AG08396 (cell line): ENCODE measurements around the gene CRHR1.
"Not testable (repeated sequence)": the region's sequence is repeated elsewhere in the genome, so short reads cannot be mapped to it uniquely, and the experiment has no call there.

Experiments used
- DNase-seq: peaks from one replicate; pipeline ENCODE4 v3.0.0; 2012; ENCODE audit warnings: low spot score, mixed read lengths

CRHR1 gene

DNA sequence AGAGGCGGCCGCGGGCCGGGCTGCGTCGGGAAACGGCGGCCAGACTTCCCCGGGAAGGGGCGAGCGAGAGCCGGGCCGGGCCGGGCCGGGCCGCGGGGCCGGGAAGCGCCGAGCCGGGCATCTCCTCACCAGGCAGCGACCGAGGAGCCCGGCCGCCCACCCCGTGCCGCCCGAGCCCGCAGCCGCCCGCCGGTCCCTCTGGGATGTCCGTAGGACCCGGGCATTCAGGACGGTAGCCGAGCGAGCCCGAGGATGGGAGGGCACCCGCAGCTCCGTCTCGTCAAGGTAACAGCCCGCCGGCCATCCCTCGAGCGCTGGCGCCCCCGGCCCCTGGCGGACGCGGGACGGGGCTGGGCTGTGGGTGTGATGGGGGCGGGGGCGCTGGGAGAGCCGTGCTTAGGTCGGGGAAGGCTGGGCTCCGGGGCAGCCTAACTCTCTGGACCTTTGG lies at the start of gene CRHR1:
Gene CRHR1 (plus strand): TSS at position 28 of the 448 bp plus-strand sequence. CDS start 225 bp downstream, at position 253.
- no peak for DNase-seq

DNA sequence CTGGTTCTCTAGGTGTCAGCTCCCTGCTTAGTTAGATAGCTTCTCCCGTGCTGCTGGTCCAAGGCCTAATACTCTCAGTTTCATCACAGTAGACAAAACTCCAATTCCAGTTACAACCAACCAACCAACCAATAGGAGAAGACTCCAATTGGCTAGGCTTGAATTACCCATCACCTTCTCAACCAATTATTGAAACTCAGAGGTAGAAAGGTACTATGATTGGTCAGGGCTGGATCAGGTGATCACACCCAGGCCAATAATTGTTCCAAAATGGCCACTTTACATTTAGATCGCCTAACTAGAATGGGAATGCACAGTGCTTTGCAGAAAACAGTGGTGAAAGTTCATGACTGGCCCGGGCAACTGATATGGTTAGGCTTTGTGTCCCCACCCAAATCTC lies 49.5 kb upstream of the CRHR1 start:
- DNase-seq = no peak

GRCh38 chr17:45735488-45735887 lies 48.6 kb upstream of the CRHR1 start:
- no peak for DNase-seq

- DNase-seq = no peak
These were observed 44.3 kb upstream of the CRHR1 start for GRCh38 chr17:45739786-45740185.

GRCh38 chr17:45740553-45741330 lies 43.4 kb upstream of the CRHR1 start:
- DNase-seq = peak; percentile 72

- DNase-seq = no peak
These were observed 41.9 kb upstream of the CRHR1 start for GRCh38 chr17:45742251-45742650.

DNA sequence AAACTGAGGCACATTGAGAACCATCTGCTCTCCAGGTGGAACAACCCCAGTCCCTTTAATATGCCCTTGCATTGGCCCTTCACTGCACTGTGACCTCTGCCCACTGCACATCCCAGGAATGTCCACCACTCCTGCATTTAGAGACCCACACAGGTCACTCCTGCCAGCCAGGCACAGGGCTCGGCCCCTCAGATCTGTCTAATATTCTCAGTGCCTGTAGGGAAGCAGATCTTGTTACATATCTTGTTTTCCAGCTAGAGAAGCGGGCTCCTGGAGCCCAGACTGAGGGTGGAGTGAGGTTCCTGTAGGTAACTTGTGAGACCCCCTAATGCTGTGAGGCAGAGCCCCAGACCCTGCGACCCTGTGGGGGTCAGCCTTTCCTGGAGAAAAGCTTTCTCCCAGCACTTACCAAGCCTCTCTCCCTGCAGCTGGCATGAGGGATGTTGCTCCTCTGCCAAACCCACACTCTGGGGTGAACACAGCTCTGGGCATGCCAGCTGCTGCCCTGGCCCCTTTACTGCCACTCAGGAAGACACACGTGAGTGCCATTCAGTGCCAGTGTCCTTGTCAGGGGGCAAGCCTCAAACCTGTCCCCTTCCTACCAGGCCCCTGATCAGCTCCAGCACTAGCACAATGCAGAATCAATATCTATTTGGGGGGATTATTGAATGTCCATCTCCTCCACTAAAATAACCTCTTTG lies 40.3 kb upstream of the CRHR1 start:
- DNase-seq = no peak

DNA sequence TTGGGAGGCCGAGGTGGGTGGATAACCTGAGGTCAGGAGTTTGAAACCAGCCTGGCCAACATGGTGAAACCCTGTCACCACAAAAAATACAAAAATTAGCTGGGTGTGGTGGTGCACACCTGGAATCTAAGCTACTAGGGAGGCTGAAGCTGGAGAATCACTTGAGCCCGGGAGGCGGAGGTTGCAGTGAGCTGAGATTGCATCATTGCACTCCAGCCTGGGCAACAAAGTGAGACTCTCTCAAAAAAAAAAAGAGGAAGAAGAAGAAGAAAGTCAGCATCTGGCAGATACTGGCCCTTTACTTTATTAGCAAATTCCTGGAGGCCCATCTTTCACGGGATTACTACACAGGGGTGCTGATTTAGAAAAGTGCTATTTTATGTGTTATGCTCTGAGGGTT lies 39.3 kb upstream of the CRHR1 start:
- DNase-seq = not testable (repeated sequence)

DNA sequence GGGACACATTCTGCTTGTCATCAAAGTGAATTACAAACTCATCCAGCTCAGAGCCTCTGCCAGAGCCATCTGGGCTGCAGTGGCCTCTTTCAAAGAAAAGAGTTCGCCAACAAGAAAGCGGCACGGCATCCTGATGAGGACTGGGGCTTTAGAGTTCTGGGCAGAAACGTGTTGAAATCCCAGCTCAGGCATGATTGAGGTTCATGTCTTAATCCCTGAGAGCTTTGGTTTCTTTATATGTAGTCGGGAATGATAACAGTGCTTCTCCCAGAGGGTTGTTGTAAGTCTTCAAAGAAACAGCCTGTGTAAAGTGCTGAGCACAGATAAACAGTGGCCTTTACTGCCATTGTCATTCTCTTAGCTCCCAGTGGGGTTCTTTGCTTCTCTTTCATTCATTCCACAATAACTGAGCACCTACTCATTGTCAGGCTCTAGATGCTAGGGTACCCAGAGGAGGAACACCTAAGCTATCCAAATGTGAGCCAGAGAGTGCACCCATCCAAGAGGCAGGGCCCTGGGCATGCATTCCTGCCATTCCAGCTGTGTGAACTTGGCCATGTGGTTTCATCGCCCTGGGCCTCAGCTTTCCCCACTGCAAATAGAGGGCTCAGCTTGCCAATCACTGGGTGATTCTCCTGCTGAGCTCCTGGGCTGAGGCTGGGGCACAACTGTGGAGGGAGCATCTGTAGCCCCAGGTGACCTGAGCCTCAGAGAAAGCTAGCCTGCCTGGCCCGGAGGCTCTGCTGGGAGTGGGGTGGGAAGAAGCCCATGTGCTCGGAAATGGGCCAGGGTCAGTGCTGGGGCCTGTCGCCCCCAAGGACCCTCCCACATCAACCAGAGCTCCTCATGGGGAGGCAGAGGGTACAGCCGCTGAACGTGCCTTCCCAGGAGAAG lies 38.3 kb upstream of the CRHR1 start:
- DNase-seq = no peak

GRCh38 chr17:45747911-45748310 lies 36.2 kb upstream of the CRHR1 start:
- DNase-seq = no peak

DNA sequence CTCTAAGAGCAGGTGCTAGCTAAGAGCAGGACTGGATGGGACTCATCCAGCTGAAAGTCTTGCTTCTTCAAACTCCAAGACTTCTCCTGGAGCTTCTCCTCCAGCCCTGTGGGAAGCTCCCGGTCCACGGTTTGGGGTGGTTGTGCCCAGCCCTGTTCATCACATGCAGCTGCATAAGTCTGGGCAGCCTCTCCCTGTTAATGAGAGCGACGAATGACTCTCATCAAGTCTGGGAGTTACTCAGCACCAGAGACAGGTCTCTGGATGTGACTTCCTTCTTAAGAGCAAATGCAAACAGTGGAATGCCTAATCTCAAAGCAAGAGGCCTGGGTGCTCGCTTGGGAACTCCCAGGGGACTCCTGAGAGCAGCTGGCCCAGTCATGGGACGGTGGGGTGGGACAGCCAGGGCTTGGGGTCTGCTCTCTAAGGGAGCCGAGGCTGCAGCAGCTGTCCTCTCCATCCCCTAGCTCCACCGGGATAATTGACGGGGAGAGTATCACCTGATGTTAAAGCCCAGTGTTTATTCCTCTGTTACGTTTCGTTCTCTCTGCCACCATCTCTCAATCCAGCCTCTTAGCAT lies 35.3 kb upstream of the CRHR1 start:
- DNase-seq = no peak

DNA sequence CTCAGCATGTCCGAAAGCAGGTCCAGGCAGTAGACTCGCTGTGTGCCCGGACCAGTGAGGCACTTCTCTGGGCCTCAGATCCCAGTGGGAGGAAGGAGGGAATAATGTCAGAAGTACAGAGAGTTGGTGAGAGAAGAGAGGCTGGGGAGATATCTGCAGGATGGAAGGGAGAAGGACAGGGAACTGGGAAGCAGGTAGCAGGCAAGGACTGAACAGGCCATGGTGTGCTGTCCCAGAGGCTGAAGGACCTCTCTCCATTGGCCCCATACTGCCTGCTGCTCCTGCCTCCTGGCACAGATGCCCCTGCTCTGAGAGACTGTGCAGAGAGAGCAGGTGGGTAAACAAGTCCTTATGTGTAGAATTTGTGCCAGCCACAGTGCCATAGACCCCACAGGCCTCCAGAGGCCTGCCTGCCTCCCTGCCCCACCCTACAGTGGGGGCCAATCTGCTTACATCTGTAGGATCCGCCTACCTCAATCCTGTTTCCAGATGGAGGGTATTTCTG lies 34.2 kb upstream of the CRHR1 start:
- no peak for DNase-seq

DNA sequence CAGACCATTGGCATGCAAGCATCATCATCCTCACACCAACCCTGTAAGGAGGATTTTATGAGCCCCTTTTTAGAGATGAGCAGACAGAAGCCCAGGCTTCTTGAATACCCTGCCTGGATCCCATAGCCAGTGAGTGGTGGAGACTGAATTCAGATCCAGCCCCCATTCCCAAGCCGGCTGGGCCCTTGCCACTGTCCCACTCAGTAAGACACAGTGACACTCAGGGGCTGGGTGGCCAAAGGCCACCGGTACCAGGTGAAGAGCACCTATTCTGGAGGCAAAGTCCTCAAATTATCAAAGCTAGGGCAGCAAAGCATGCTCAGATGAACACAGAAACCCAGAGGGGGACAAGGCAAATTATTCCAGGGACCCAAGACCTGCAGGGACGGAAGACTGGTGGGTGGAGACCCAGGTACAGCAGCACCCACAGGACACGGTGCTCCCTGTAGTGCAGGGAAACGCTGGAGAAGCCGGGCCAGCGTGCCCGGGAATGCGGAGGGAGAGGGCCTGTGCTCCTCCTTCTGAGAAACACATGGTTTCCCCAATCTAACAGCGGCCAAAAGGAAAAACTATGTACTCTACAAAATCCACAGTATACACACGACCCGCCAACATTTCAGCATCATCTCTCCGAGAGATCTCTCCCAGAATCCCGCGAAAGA lies 33.2 kb upstream of the CRHR1 start:
- no peak for DNase-seq

DNA sequence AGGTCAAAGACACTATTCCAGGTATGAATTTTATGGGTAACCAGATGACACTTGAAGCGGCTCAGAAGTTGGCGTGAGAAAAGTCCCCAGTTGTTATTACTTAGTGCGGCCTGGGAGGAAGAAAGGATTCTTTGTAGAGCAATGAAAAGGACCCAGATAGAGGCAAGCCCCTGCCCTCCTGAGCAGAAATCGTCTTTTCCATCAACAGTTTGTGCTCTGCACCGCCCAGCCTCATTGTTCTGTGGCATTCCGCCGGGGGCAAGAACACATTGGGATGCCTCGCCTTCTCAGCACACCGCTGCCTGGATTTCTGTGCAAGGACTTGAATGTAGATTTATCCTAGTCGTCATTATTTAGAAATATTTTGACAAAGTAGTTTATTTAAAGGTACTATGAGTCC lies 32.7 kb upstream of the CRHR1 start:
- no peak for DNase-seq

GRCh38 chr17:45752246-45752645 lies 31.9 kb upstream of the CRHR1 start:
- DNase-seq = no peak

GRCh38 chr17:45753645-45754225 lies 30.4 kb upstream of the CRHR1 start:
- DNase-seq = no peak

- DNase-seq = no peak
These were observed 29.1 kb upstream of the CRHR1 start for GRCh38 chr17:45755050-45755449.

DNA sequence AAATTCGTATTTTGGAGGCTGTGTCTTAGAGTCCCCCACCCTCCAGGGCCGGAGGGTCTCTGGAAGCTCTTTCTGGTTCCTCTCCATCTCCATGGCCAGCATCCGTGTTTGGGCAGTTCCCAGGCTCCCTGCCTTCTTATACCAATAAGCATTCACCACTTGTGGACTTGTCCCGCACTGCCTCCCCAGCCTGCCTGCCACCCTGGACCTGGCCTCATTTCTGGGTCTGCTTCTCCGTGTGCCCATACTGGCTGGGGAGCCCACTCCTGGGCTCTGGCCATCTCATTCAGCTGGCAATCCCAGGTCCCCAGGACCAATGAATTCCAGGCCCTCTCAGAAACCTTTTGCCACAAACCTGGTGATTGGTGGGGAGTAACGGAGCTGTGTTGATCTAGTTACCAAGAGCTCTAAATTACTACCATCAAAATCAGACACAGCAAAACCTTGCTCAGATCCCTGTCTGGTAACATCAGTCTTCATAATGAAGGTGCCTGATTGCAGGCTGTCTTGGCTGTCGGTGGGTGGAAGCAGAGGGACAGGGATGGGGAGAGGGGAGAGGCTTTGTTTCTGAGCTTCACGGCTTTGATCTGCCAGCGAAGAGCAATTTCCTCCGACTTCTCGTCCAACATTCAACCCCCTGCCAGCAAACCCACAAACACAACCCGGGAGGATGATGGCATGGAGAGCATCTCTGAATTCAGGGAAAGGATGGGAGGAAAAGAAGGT lies 27.7 kb upstream of the CRHR1 start:
- no peak for DNase-seq

DNA sequence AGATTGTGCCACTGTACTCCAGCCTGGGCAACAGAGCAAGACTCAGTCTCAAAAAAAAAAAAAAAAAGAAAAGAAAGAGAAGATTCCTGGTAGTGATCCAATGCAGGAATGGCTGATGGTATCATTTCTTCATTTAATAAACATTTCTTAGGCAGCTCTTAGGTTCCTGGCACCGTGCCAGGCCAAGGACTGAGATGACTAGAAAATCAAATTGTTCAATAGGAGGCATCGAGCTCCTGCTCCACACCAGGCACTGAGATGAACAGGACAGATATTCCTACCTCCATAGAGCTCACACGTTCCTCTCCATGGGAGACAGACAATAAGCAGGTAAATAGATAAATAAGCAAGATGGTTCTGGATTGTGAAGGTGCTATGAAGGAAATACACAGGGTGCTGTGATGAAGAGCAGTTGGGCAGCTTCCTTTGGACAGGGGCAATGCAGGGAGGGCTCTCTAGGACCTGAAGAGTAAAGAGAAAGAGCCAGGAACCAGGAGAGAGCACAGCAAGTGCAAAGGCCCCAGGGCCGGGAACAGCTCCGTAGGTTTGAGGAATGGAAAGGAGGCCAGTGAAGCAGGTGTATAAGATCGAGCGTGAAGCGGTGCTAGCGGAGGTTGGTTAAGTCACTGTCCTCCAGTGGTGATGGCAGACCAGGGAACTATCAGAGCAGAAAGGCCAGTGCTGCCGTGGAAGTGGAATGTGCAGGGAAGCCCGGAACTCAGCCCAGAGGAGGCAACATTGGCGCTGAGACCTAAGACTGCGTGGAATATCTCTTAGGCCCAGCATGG lies 26.5 kb upstream of the CRHR1 start:
- no peak for DNase-seq
